ENCODE measurements around the gene GLRX3.

DNA sequence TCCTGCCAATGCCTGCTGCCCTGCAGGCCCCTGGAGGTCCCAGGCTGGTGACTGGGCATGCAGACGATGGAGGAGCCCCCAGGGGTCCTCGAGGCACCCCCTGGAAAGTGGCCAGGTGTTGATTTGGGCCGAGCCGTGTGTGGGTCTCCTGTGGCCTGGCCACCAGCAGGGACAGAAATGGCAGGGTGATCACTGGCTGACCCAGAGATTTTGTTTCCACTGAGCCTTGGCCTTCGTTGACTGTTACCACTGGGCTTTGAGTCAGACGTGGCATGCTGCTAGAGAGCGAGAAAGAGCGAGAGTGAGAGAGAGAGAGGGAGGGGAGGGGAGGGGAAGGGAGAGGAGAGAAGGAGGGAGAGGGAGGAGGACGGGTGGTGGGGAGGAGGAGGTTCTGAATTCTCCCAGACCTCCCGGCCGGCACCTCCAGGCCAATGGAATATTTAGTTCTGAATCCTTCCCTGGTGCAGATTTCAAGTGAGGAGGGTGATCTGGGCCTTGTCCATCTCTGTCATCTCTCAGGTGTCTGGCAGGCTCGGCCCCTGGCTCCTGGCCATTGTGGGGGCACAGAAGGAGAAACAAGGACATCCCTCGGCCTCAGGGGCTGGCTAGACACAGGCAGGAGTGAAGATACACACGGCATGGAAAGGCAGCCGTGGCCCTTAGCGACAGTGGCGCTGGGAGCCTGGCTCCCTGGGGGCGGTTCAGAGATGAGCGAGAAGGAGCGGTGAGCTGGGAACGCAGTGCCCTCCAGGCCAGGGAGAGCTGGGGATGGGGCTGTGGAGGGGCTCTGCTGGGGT lies 58.2 kb downstream of the GLRX3 start:
- TF ChIP-seq CTCF (conservative IDR thresholded peaks at IDR 0.05; ENCODE audit: low read depth in 2 of 2) = no peak
- no peak for TF ChIP-seq EZH2phosphoT487 (IDR thresholded peaks at IDR 0.05; ENCODE audit: unreplicated experiment)
- no peak for TF ChIP-seq STAT1 (IDR thresholded peaks at IDR 0.05; ENCODE audit: unreplicated experiment)
- TF ChIP-seq EZH2 (IDR thresholded peaks at IDR 0.05; ENCODE audit: low read depth, unreplicated experiment) = no peak
- no peak for TF ChIP-seq POLR2AphosphoS5 (IDR thresholded peaks at IDR 0.05; ENCODE audit: low read depth)
- TF ChIP-seq, protein P1, sequence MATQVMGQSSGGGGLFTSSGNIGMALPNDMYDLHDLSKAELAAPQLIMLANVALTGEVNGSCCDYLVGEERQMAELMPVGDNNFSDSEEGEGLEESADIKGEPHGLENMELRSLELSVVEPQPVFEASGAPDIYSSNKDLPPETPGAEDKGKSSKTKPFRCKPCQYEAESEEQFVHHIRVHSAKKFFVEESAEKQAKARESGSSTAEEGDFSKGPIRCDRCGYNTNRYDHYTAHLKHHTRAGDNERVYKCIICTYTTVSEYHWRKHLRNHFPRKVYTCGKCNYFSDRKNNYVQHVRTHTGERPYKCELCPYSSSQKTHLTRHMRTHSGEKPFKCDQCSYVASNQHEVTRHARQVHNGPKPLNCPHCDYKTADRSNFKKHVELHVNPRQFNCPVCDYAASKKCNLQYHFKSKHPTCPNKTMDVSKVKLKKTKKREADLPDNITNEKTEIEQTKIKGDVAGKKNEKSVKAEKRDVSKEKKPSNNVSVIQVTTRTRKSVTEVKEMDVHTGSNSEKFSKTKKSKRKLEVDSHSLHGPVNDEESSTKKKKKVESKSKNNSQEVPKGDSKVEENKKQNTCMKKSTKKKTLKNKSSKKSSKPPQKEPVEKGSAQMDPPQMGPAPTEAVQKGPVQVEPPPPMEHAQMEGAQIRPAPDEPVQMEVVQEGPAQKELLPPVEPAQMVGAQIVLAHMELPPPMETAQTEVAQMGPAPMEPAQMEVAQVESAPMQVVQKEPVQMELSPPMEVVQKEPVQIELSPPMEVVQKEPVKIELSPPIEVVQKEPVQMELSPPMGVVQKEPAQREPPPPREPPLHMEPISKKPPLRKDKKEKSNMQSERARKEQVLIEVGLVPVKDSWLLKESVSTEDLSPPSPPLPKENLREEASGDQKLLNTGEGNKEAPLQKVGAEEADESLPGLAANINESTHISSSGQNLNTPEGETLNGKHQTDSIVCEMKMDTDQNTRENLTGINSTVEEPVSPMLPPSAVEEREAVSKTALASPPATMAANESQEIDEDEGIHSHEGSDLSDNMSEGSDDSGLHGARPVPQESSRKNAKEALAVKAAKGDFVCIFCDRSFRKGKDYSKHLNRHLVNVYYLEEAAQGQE (IDR thresholded peaks at IDR 0.05; ENCODE audit: unreplicated experiment) = no peak
